HG03439 (cell line): ENCODE data around the gene CCDC27.
A peak's percentile ranks its signal among the peaks of the same experiment; 100 is the strongest.

Experiments used
- ATAC-seq: cut with Tn5 transposase; IDR thresholded peaks from one replicate; pipeline ENCODE4 v1.9.1; 2021; ENCODE audit warnings: mild to moderate bottlenecking, moderate library complexity; ENCODE audit not compliant: unreplicated experiment

Gene CCDC27

GRCh38 chr1:3750741-3751140, 1.5 kb upstream of the CCDC27 start:
- ATAC-seq = no peak

- ATAC-seq = no peak
Observed at GRCh38 chr1:3753656-3754454, 1.6 kb downstream of the CCDC27 start.

GRCh38 chr1:3756394-3756793, 4.1 kb downstream of the CCDC27 start:
- ATAC-seq = no peak

GRCh38 chr1:3759164-3759563, 6.9 kb downstream of the CCDC27 start:
- ATAC-seq = no peak

- ATAC-seq = no peak
Observed at GRCh38 chr1:3759796-3760195, 7.5 kb downstream of the CCDC27 start.

GRCh38 chr1:3761296-3762010, 9.2 kb downstream of the CCDC27 start:
- no peak for ATAC-seq

- ATAC-seq = no peak
Observed at GRCh38 chr1:3762151-3762872, 10.1 kb downstream of the CCDC27 start.

GRCh38 chr1:3762873-3763228, 10.6 kb downstream of the CCDC27 start:
- ATAC-seq = no peak

- no peak for ATAC-seq
Observed at GRCh38 chr1:3763351-3764125, 11.3 kb downstream of the CCDC27 start.

GRCh38 chr1:3767328-3767925, 15.2 kb downstream of the CCDC27 start:
- no peak for ATAC-seq

- ATAC-seq = no peak
Observed at GRCh38 chr1:3768811-3769390, 16.7 kb downstream of the CCDC27 start.

GRCh38 chr1:3770047-3770765, 18.0 kb downstream of the CCDC27 start:
- ATAC-seq = no peak

GRCh38 chr1:3771108-3772026, 19.1 kb downstream of the CCDC27 start:
- no peak for ATAC-seq

GRCh38 chr1:3772027-3772714, 19.9 kb downstream of the CCDC27 start:
- peak; percentile 54 for ATAC-seq

- ATAC-seq = peak; percentile 22
Observed at GRCh38 chr1:3772715-3773571, 20.7 kb downstream of the CCDC27 start, which contains the start of gene SMIM1. TSS of gene SMIM1 (plus strand) at chr1:3772749. CDS start at chr1:3775374, 2,625 bp downstream.

GRCh38 chr1:3773572-3774275, 21.5 kb downstream of the CCDC27 start:
- no peak for ATAC-seq
